Activated naive CD8-positive, alpha-beta T cell (primary cell): ENCODE data around the gene HOTAIR.

Experiments used
- H3K27ac Mint-ChIP-seq: one replicate; pipeline ENCODE4 v1.8.0; 2021; ENCODE audit warnings: mixed read lengths
- H3K27me3 Mint-ChIP-seq: one replicate; pipeline ENCODE4 v1.8.0; 2021; ENCODE audit warnings: mixed read lengths
- H3K36me3 Mint-ChIP-seq: one replicate; pipeline ENCODE4 v1.8.0; 2021; ENCODE audit warnings: mixed read lengths
- H3K4me1 Mint-ChIP-seq: one replicate; pipeline ENCODE4 v1.8.0; 2021; ENCODE audit warnings: low read depth, mixed read lengths
- H3K4me3 Mint-ChIP-seq: one replicate; pipeline ENCODE4 v1.8.0; 2021; ENCODE audit warnings: mild to moderate bottlenecking, mixed read lengths
- H3K9me3 Mint-ChIP-seq: one replicate; pipeline ENCODE4 v1.8.0; 2021; ENCODE audit warnings: low read depth, mixed read lengths

Gene HOTAIR

GRCh38 chr12:53948650-53949593, 25.8 kb downstream of the HOTAIR start:
- Mint-ChIP-seq H3K27me3 (peaks cover 53% of the 10 kb centered on the region), H3K4me1 (peaks cover 22% of the 10 kb centered on the region), H3K27ac (no peak overlapping the region), H3K36me3 (no peaks in the 10 kb centered on the region), H3K9me3 (no peaks in the 10 kb centered on the region), H3K4me3 (no peak overlapping the region)

- Mint-ChIP-seq H3K9me3 (no peaks in the 10 kb centered on the region), H3K4me3 (no peak overlapping the region), H3K27me3 (peaks cover 54% of the 10 kb centered on the region), H3K4me1 (peaks cover 15% of the 10 kb centered on the region), H3K27ac (no peak overlapping the region), H3K36me3 (no peaks in the 10 kb centered on the region)
These were observed 27.0 kb downstream of the HOTAIR start for GRCh38 chr12:53947743-53948142.

GRCh38 chr12:53944907-53945847, 29.6 kb downstream of the HOTAIR start:
- Mint-ChIP-seq H3K27ac (no peak overlapping the region), H3K4me3 (no peak overlapping the region), H3K4me1 (peaks cover 4% of the 10 kb centered on the region)

GRCh38 chr12:53944209-53944608, 30.5 kb downstream of the HOTAIR start:
- no peaks in the 10 kb centered on the region for H3K36me3 Mint-ChIP-seq
- H3K27me3 Mint-ChIP-seq, result peaks cover 58% of the 10 kb centered on the region
- no peak overlapping the region for H3K4me3 Mint-ChIP-seq
- no peak overlapping the region for H3K27ac Mint-ChIP-seq
- H3K9me3 Mint-ChIP-seq, result no peaks in the 10 kb centered on the region
- H3K4me1 Mint-ChIP-seq, result peaks cover 4% of the 10 kb centered on the region

More at GRCh38 chr12:53944907-53945847, 29.6 kb downstream of the HOTAIR start:
- Mint-ChIP-seq H3K27me3 (peaks cover 54% of the 10 kb centered on the region), H3K9me3 (no peaks in the 10 kb centered on the region), H3K36me3 (no peaks in the 10 kb centered on the region)

GRCh38 chr12:53942467-53942997, 32.2 kb downstream of the HOTAIR start:
- peaks cover 52% of the 10 kb centered on the region for H3K27me3 Mint-ChIP-seq
- no peaks in the 10 kb centered on the region for H3K9me3 Mint-ChIP-seq
- no peaks in the 10 kb centered on the region for H3K36me3 Mint-ChIP-seq
- no peak overlapping the region for H3K27ac Mint-ChIP-seq
- no peak overlapping the region for H3K4me3 Mint-ChIP-seq
- peaks cover 10% of the 10 kb centered on the region for H3K4me1 Mint-ChIP-seq

DNA sequence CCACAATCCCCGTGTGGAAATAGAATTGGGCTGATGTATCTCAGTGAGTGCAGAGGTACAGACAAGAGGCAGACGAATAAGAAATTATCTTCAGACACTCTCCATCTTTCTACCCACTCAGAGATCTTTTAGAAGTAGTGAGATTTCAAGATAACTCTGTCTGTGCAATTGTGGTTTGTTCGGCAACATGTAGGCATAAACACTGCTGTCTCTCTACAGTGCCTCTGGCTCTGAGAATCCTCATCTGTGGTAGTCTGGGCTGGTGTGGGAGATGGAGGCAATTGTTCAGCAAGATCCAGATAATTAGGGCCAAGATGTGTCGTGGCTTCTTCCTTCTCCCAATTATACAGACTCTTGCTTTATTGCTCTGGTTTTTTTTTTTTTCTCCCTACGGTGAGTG, 33.0 kb downstream of the HOTAIR start:
- H3K4me1 Mint-ChIP-seq, result peaks cover 14% of the 10 kb centered on the region
- H3K9me3 Mint-ChIP-seq, result no peaks in the 10 kb centered on the region
- no peaks in the 10 kb centered on the region for H3K36me3 Mint-ChIP-seq
- no peak overlapping the region for H3K27ac Mint-ChIP-seq
- peaks cover 56% of the 10 kb centered on the region for H3K27me3 Mint-ChIP-seq
- no peak overlapping the region for H3K4me3 Mint-ChIP-seq

- Mint-ChIP-seq H3K9me3 (no peaks in the 10 kb centered on the region), H3K27ac (peak overlapping the region; percentile 54), H3K36me3 (no peaks in the 10 kb centered on the region), H3K27me3 (peaks cover 56% of the 10 kb centered on the region), H3K4me1 (peaks cover 15% of the 10 kb centered on the region), H3K4me3 (no peak overlapping the region)
These were observed 33.6 kb downstream of the HOTAIR start for GRCh38 chr12:53941187-53941586.

DNA sequence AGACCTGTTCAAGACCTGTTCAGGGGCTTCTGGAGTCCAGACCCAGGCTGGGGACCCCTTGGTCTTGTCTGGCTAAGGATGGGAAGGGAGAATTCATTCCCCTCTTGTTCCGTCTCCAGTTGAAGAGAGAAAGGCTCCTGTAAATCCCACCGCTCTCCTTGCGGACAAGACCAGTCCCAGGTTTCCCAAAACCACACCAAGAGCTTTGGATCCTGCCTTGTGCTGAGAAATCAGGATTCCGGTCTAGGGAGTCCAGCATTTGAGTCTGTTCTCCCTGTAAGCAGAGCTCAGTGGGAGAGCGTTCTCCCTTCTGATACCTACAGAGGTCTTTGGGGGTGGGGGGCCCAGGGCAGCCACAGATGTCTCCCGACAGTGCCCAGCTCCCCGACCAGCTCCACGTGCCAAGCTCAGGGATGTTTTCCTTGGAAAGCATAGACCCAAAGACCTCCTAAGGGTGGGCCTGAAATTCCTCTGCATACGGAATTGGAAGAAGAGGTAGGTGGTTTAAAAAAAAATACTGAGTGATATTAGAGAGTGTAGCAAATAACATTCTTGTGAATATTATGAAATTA, 34.2 kb downstream of the HOTAIR start:
- Mint-ChIP-seq H3K36me3 (no peaks in the 10 kb centered on the region), H3K27me3 (peaks cover 58% of the 10 kb centered on the region), H3K27ac (no peak overlapping the region), H3K4me1 (peaks cover 22% of the 10 kb centered on the region), H3K4me3 (no peak overlapping the region), H3K9me3 (no peaks in the 10 kb centered on the region)

GRCh38 chr12:53939141-53940108, 35.3 kb downstream of the HOTAIR start:
- no peaks in the 10 kb centered on the region for H3K36me3 Mint-ChIP-seq
- peaks cover 57% of the 10 kb centered on the region for H3K27me3 Mint-ChIP-seq
- H3K4me1 Mint-ChIP-seq, result peaks cover 24% of the 10 kb centered on the region
- H3K9me3 Mint-ChIP-seq, result no peaks in the 10 kb centered on the region
- H3K27ac Mint-ChIP-seq, result no peak overlapping the region
- no peak overlapping the region for H3K4me3 Mint-ChIP-seq

DNA sequence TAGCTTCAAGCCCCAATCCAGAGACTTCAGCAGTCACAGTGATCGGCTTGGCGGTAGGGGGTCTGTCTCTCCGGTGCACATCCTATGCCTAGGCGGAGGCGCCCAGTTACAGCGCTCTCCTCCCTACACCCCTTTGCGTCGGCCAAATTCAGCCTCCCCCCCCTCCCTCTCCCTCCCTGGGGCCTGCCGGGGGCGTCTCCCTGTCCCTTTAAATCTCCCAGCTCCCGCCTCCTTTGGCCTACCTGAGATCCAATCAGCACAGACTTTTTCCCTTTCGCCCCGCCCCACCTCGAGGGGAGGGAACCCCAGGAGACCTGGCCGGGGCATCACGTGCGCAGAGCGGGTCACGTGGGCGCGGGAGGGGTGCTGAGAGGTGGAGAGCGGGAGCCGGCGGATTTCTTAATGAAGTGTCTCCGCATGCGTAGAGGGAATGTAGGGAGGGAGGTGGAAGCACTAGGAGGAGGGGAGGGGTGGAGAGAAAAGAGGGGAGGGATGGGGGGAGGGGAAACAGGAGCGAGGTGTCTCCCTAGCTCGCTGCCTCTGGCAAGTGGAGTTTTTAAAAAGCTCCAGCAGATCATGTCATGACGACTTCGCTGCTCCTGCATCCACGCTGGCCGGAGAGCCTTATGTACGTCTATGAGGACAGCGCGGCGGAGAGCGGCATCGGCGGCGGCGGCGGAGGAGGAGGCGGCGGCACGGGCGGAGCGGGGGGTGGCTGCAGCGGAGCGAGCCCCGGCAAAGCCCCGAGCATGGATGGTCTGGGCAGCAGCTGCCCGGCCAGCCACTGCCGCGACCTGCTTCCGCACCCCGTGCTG, 36.2 kb downstream of the HOTAIR start, which contains the start of gene HOXC13:
Gene HOXC13, plus strand, starts transcription at position 506 of the 815 bp plus-strand sequence. Its CDS starts 76 bp downstream, at position 582.
- Mint-ChIP-seq H3K4me1 (peaks cover 24% of the 10 kb centered on the region), H3K36me3 (no peaks in the 10 kb centered on the region), H3K4me3 (peak within 1 kb of the TSS; percentile 30), H3K9me3 (no peaks in the 10 kb centered on the region), H3K27ac (no peak within 1 kb of the TSS), H3K27me3 (peaks cover 57% of the 10 kb centered on the region)

DNA sequence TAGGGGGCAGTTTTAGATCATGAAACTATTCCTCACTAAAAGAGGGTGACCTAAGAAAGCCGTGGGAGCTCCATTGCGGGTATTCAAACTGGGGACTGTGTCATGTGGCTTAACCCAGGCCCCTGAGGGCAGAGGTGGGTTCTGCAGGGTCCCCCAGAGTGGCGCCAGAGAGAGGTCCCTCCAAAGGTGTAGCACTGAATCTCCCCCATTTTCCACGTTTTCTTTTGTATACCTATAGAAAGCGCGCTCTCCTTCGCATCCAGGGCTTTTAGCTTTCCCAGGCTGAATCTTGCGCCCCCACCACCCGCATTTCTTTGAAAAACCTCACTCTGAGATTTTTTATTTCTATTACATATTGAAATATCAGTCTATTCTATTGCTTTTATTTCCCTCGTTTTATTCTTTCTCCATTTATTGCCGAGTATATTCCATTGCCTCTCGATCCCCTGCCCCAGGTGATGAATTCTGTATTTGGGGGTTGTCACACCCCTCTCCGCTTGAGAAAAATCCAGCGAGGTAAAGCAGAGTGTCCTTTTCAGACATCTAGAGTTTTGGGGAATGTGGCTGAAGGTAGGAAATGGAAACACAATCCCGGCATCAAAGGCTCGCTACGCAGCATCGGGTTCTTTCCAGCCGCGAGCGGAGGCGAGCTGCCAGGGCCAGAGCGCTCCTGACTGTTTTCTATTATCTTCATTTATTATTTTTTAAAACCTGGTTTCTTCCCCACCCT, 37.0 kb downstream of the HOTAIR start:
- Mint-ChIP-seq H3K36me3 (no peaks in the 10 kb centered on the region), H3K4me1 (peaks cover 24% of the 10 kb centered on the region), H3K27ac (no peak overlapping the region), H3K9me3 (no peaks in the 10 kb centered on the region), H3K4me3 (no peak overlapping the region), H3K27me3 (peaks cover 59% of the 10 kb centered on the region)

- H3K4me3 Mint-ChIP-seq, result no peak overlapping the region
- H3K27me3 Mint-ChIP-seq, result peaks cover 61% of the 10 kb centered on the region
- no peaks in the 10 kb centered on the region for H3K36me3 Mint-ChIP-seq
- H3K9me3 Mint-ChIP-seq, result no peaks in the 10 kb centered on the region
- peaks cover 24% of the 10 kb centered on the region for H3K4me1 Mint-ChIP-seq
- no peak overlapping the region for H3K27ac Mint-ChIP-seq
These were observed 37.7 kb downstream of the HOTAIR start for GRCh38 chr12:53937099-53937498.
